Measurements from ENCODE around the gene CEACAM21. TPM values are rescaled to one million over a fixed set of nuclear protein-coding genes. Genes with fewer than 3 reads are reported as not detected.

CEACAM21 gene
- total RNA-seq, 6 donors from 2014 or later: 2.3 to 22.4 (median 16.3) TPM

DNA sequence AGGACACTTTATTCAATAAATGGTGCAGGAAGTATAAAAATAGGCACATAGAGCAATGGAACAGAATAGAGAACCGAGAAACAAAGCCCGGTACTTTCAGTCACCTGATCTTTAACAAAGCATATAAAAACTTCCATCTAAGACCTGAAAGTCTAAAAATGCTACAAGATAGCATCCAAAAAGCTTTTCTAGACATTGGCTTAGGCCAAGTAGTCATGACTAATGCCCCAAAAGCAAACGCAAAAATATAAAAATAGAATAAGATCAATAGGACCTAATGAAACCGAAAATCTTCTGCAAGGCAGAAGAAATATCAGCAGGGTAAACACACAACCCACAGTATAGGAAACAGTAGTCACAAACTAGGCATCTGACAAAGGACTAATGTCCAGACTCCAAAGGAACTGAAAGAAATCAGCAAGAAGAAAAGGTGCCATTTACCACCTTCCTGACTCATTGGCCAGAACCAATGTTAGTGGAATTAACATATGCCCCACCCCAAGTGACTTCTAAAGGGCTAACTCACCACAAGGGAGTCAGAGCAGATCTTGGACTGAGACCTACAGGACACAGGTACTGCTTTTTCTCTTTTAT is 40.8 kb upstream of the CEACAM21 start:
- DNase-seq (no peak), ATAC-seq (ENCODE audit: low FRiP score in 2 of 2) (no peak)
- 41% methylated on average over 4 of the region's 4 CpGs for WGBS, 2 donors
- Histone ChIP-seq H3K4me3 (peak overlapping the region in 1 of 4 donors; percentile 4), H3K27me3 (no peaks in the 10 kb centered on the region), H3K27ac (peak overlapping the region in 1 of 4 donors; percentile 59), H3K36me3 (no peaks in the 10 kb centered on the region), H3K9me3 (no peaks in the 10 kb centered on the region), H3K4me1 (peaks cover 14 to 42% (median 32%) of the 10 kb centered on the region in 4 donors)
- TF ChIP-seq POLR2AphosphoS5 (IDR thresholded peaks at IDR 0.05): no peak
- no peak for TF ChIP-seq EP300 (IDR thresholded peaks at IDR 0.05)
- TF ChIP-seq POLR2A (IDR thresholded peaks at IDR 0.05): no peak
- TF ChIP-seq, protein P1, sequence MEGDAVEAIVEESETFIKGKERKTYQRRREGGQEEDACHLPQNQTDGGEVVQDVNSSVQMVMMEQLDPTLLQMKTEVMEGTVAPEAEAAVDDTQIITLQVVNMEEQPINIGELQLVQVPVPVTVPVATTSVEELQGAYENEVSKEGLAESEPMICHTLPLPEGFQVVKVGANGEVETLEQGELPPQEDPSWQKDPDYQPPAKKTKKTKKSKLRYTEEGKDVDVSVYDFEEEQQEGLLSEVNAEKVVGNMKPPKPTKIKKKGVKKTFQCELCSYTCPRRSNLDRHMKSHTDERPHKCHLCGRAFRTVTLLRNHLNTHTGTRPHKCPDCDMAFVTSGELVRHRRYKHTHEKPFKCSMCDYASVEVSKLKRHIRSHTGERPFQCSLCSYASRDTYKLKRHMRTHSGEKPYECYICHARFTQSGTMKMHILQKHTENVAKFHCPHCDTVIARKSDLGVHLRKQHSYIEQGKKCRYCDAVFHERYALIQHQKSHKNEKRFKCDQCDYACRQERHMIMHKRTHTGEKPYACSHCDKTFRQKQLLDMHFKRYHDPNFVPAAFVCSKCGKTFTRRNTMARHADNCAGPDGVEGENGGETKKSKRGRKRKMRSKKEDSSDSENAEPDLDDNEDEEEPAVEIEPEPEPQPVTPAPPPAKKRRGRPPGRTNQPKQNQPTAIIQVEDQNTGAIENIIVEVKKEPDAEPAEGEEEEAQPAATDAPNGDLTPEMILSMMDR (IDR thresholded peaks at IDR 0.05): no peak

DNA sequence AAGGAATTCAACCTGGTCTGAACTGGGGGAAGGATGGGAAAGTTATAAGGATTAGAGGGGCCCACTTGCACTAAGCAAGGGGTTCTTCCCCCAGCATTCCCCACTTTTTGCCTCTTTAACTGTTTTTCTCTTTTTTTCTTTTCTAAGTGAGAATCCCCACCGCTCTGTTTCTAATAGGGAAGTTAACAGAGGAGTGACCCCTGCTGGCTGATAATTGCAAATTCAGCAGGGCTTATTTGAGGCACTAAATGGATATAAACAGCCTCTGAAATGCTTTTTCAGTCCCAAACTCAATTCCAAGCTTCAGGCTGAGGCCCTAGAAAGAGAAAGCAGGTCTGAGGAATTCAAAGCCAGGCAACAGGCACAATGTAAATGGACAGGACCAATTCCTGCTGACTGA is 38.2 kb upstream of the CEACAM21 start:
- Histone ChIP-seq H3K27me3 (no peaks in the 10 kb centered on the region), H3K36me3 (no peaks in the 10 kb centered on the region), H3K9me3 (no peaks in the 10 kb centered on the region), H3K4me3 (no peak overlapping the region), H3K4me1 (peaks cover 0 to 18% (median 17%) of the 10 kb centered on the region in 4 donors), H3K27ac (no peak overlapping the region)
- TF ChIP-seq EP300 (IDR thresholded peaks at IDR 0.05): no peak
- TF ChIP-seq, protein P1 (IDR thresholded peaks at IDR 0.05): peak; percentile 49 to 70 (median 59)
- ATAC-seq (ENCODE audit: low FRiP score in 2 of 2) (no peak), DNase-seq (no peak)
- WGBS, 2 donors: 44 to 94% methylated on average over 1 of the region's 1 CpG

DNA sequence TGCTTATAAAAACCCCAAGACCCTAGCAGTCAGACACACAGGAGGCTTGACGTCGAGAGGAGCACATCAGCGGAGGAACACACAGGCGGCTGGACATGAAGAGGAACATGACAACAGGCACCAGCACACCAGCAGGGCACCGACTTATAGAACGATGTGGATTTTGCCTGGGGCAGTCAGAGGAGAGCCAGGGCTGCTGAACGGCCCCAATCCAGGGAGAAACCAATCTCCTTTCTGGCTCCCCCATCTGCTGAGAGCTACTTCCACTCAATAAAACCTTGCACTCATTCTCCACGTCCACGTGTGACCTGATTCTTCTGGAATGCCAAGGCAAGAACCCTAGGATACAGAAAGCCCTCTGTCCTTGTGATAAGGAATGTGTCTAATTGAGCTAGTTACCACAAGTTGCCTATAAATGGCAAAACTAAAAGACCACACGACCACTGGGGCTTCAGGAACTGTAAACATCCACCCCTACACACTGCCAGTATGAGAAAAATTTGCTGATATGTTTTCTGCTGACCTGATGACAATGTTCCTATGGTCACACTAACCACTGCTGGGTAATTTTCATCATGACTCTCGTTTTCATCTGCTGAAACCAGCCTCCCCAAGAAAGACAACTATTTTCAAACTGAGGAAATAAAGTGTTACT is 35.8 kb upstream of the CEACAM21 start:
- H3K4me1 ChIP-seq: peaks cover 0 to 2% (median under 1%) of the 10 kb centered on the region in 4 donors
- TF ChIP-seq, protein P1 (IDR thresholded peaks at IDR 0.05): no peak
- TF ChIP-seq POLR2A (IDR thresholded peaks at IDR 0.05) (no peak), EP300 (IDR thresholded peaks at IDR 0.05) (no peak), POLR2AphosphoS5 (IDR thresholded peaks at IDR 0.05) (no peak)
- WGBS, 2 donors: 61 to 77% methylated on average over 11 of the region's 11 CpGs
- no peaks in the 10 kb centered on the region for H3K27me3 ChIP-seq
- no peak for ATAC-seq (ENCODE audit: low FRiP score in 2 of 2)
- DNase-seq: no peak
- no peaks in the 10 kb centered on the region for H3K36me3 ChIP-seq
- no peak overlapping the region for H3K27ac ChIP-seq
- no peak overlapping the region for H3K4me3 ChIP-seq
- H3K9me3 ChIP-seq: no peaks in the 10 kb centered on the region

DNA sequence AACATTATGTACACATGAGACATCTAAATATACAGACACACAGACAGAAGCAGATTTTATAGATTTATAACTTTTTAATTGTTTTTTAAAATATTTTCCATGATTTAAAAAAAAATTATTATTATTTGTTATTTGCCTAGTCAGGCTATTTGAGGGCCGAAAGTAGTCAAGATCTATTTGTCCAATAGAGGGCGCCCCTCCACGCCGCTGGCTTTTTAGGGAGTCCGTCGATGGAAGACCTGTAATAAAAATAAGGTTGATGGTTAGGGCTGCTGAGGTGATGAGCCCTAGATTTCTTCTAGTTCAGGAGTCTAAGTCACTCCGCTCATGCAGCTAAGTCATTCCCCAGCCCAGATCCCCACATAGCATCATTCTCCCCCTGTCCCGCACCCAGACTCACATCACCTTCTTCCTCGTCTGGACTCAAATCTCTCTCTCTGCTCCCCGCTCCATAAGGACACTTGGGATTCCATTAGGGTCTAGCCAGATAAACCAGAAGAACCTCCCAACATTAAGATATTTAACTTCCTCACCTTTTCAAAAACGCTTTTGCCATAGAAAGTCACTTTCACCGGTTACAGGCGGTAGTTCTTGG is 33.9 kb upstream of the CEACAM21 start:
- Histone ChIP-seq H3K36me3 (no peaks in the 10 kb centered on the region), H3K9me3 (no peaks in the 10 kb centered on the region), H3K27ac (no peak overlapping the region), H3K27me3 (no peaks in the 10 kb centered on the region), H3K4me1 (peaks cover 12 to 21% (median 20%) of the 10 kb centered on the region in 4 donors), H3K4me3 (no peak overlapping the region)
- WGBS, 2 donors: 42 to 46% methylated on average over 13 of the region's 13 CpGs
- DNase-seq: peak in 1 of 2 donors; percentile 80
- ATAC-seq (ENCODE audit: low FRiP score in 2 of 2): peak in 1 of 2 donors; percentile 52
- TF ChIP-seq, protein P1 (IDR thresholded peaks at IDR 0.05): peak; percentile 31 to 62 (median 52)
- TF ChIP-seq EP300 (IDR thresholded peaks at IDR 0.05): no peak
